DND-41 (cell line): Measurements from ENCODE around the gene HMGN4.

Source experiments
- ATAC-seq: fragments of 200-7000 bp; cut with Tn5 transposase; 3 replicates; pipeline ENCODE4 v1.9.1; 2021; ENCODE audit warnings: low read depth; ENCODE audit not compliant: insufficient read depth
- DNase-seq: peaks from one replicate; pipeline ENCODE4 v3.0.0-alpha.2; 2020
- H2AFZ ChIP-seq: 2 replicates; pipeline ENCODE4 v1.6.0; 2012; ENCODE audit warnings: low read depth, low read length
- H3K27ac ChIP-seq: 2 replicates; pipeline ENCODE4 v1.5.1; 2012; ENCODE audit warnings: low read length, inconsistent platforms
- H3K27me3 ChIP-seq: fragments of 200-600 bp; sonication (generic); 2 replicates; pipeline ENCODE4 v1.6.0; 2012; ENCODE audit warnings: low read length, mild to moderate bottlenecking, inconsistent platforms; ENCODE audit not compliant: insufficient read depth, poor library complexity
- H3K36me3 ChIP-seq: 2 replicates; pipeline ENCODE4 v1.5.1; 2012; ENCODE audit warnings: low read length, inconsistent platforms; ENCODE audit not compliant: insufficient read depth
- H3K4me1 ChIP-seq: 2 replicates; pipeline ENCODE4 v1.5.1; 2012; ENCODE audit warnings: mild to moderate bottlenecking, low read length; ENCODE audit not compliant: insufficient read depth
- H3K4me2 ChIP-seq: 2 replicates; pipeline ENCODE4 v1.6.0; 2012; ENCODE audit warnings: mild to moderate bottlenecking, moderate library complexity, low read length, inconsistent platforms; ENCODE audit not compliant: insufficient read depth
- H3K4me3 ChIP-seq, 2 experiments: fragments of 200-600 bp in 1 of 2; shearing (Covaris generic) in 1 of 2; 2 replicates each; pipeline ENCODE4 v1.5.1; 2012 to 2016; ENCODE audit warnings: inconsistent platforms in 2 of 2, low read length in 2 of 2, mild to moderate bottlenecking in 2 of 2, low read depth in 1 of 2, moderate library complexity in 1 of 2
- H3K79me2 ChIP-seq: 2 replicates; pipeline ENCODE4 v1.6.0; 2012; ENCODE audit warnings: low read length, inconsistent platforms; ENCODE audit not compliant: insufficient read depth
- H3K9ac ChIP-seq: 2 replicates; pipeline ENCODE4 v1.6.0; 2012; ENCODE audit warnings: low read depth, mild to moderate bottlenecking, inconsistent platforms, low read length, moderate library complexity
- H3K9me3 ChIP-seq: 2 replicates; pipeline ENCODE4 v1.5.1; 2012; ENCODE audit warnings: low read length, moderate library complexity, mild to moderate bottlenecking, inconsistent platforms; ENCODE audit not compliant: insufficient read depth, severe bottlenecking
- H4K20me1 ChIP-seq: 2 replicates; pipeline ENCODE4 v1.6.0; 2012; ENCODE audit warnings: low read length; ENCODE audit not compliant: insufficient read depth
- CTCF ChIP-seq: IDR thresholded peaks from 2 replicates; pipeline ENCODE4 v1.5.1; 2012; ENCODE audit warnings: borderline replicate concordance, low read length, moderate library complexity, mild to moderate bottlenecking; ENCODE audit not compliant: poor library complexity, severe bottlenecking; ENCODE audit errors: extremely low read depth
- EZH2 ChIP-seq: IDR thresholded peaks from 3 replicates; pipeline ENCODE4 v1.6.1; 2012; ENCODE audit warnings: borderline replicate concordance, low read depth, mild to moderate bottlenecking, moderate library complexity, low read length, inconsistent platforms; ENCODE audit not compliant: severe bottlenecking

The HMGN4 gene

GRCh38 chr6:26581164-26581915, 43.2 kb downstream of the HMGN4 start:
- H3K9me3 ChIP-seq, result peaks cover 4% of the 10 kb centered on the region
- H3K4me2 ChIP-seq, result no peak overlapping the region
- H2AFZ ChIP-seq, result no peak overlapping the region
- no peak for TF ChIP-seq CTCF
- TF ChIP-seq EZH2, result no peak
- peaks cover 10% of the 10 kb centered on the region for H3K4me1 ChIP-seq
- H3K9ac ChIP-seq, result no peak overlapping the region
- H3K79me2 ChIP-seq, result no peaks in the 10 kb centered on the region
- H3K27ac ChIP-seq, result no peak overlapping the region
- H3K4me3 ChIP-seq, result no peak overlapping the region
- H3K27me3 ChIP-seq, result peaks cover 6% of the 10 kb centered on the region
- no peak for ATAC-seq
- no peak for DNase-seq
- no peaks in the 10 kb centered on the region for H3K36me3 ChIP-seq
- H4K20me1 ChIP-seq, result no peaks in the 10 kb centered on the region

- Histone ChIP-seq H3K4me2 (no peak overlapping the region), H3K36me3 (no peaks in the 10 kb centered on the region), H3K9me3 (no peaks in the 10 kb centered on the region), H3K27ac (no peak overlapping the region), H2AFZ (no peak overlapping the region), H3K4me3 (no peak overlapping the region), H3K9ac (no peak overlapping the region), H3K27me3 (no peaks in the 10 kb centered on the region), H4K20me1 (no peaks in the 10 kb centered on the region), H3K4me1 (no peaks in the 10 kb centered on the region), H3K79me2 (no peaks in the 10 kb centered on the region)
- TF ChIP-seq EZH2, result no peak
- DNase-seq (no peak), ATAC-seq (no peak)
Observed at GRCh38 chr6:26588965-26589364, 50.8 kb downstream of the HMGN4 start.

- peaks cover 9% of the 10 kb centered on the region for H3K79me2 ChIP-seq
- H3K4me3 ChIP-seq, result no peak overlapping the region
- no peak overlapping the region for H2AFZ ChIP-seq
- TF ChIP-seq EZH2 (no peak), CTCF (no peak)
- no peaks in the 10 kb centered on the region for H3K27me3 ChIP-seq
- no peaks in the 10 kb centered on the region for H3K9me3 ChIP-seq
- ATAC-seq, result no peak
- no peak overlapping the region for H3K4me2 ChIP-seq
- no peak for DNase-seq
- H4K20me1 ChIP-seq, result peaks cover 2% of the 10 kb centered on the region
- H3K4me1 ChIP-seq, result peaks cover 12% of the 10 kb centered on the region
- H3K9ac ChIP-seq, result no peak overlapping the region
- H3K36me3 ChIP-seq, result peaks cover 2% of the 10 kb centered on the region; the same call in 1 of the 2 replicates
- no peak overlapping the region for H3K27ac ChIP-seq
Observed at GRCh38 chr6:26592649-26593048, 54.5 kb downstream of the HMGN4 start.

GRCh38 chr6:26593278-26594130, 55.3 kb downstream of the HMGN4 start:
- Histone ChIP-seq H3K4me2 (no peak overlapping the region), H2AFZ (no peak overlapping the region), H3K36me3 (peaks cover 10% of the 10 kb centered on the region), H4K20me1 (peaks cover 9% of the 10 kb centered on the region), H3K9me3 (no peaks in the 10 kb centered on the region), H3K27me3 (no peaks in the 10 kb centered on the region), H3K4me3 (no peak overlapping the region), H3K9ac (no peak overlapping the region), H3K79me2 (peaks cover 18% of the 10 kb centered on the region), H3K4me1 (peaks cover 21% of the 10 kb centered on the region), H3K27ac (no peak overlapping the region)
- ATAC-seq (no peak), DNase-seq (no peak)
- TF ChIP-seq EZH2 (no peak), CTCF (no peak)
